TTC549 (cell line): ENCODE data around the gene SLC1A6.
"Not testable (repeated sequence)": the region's sequence is repeated elsewhere in the genome, so short reads cannot be mapped to it uniquely, and the experiment has no call there.

Source experiments
- FAIRE-seq: peaks from 2 replicates; lab custom pipeline; 2012; peaks lifted over from hg19 to GRCh38; lab: Jason Lieb, UNC

SLC1A6 gene

GRCh38 chr19:14957464-14957863 lies 22.2 kb downstream of the SLC1A6 start:
- FAIRE-seq, result no peak

GRCh38 chr19:14954071-14954655 lies 25.5 kb downstream of the SLC1A6 start:
- FAIRE-seq, result no peak

- no peak for FAIRE-seq
Observed at GRCh38 chr19:14952767-14953166, 26.9 kb downstream of the SLC1A6 start.

GRCh38 chr19:14950421-14950820 lies 29.2 kb downstream of the SLC1A6 start:
- no peak for FAIRE-seq

GRCh38 chr19:14949876-14950275 lies 29.8 kb downstream of the SLC1A6 start:
- FAIRE-seq, result no peak

- not testable (repeated sequence) for FAIRE-seq
Observed at GRCh38 chr19:14949413-14949812, 30.3 kb downstream of the SLC1A6 start.

GRCh38 chr19:14944456-14944855 lies 35.2 kb downstream of the SLC1A6 start:
- FAIRE-seq, result no peak

- FAIRE-seq, result no peak
Observed at GRCh38 chr19:14943601-14944000, 36.1 kb downstream of the SLC1A6 start.

- FAIRE-seq, result no peak
Observed at GRCh38 chr19:14941189-14941588, 38.5 kb downstream of the SLC1A6 start, which contains the start of gene OR7C2. TSS of gene OR7C2 (plus strand) at chr19:14941489. CDS start at chr19:14941489, 0 bp downstream.

GRCh38 chr19:14940266-14940665 lies 39.4 kb downstream of the SLC1A6 start:
- FAIRE-seq, result no peak

- FAIRE-seq, result no peak
Observed at GRCh38 chr19:14933506-14933905, 46.2 kb downstream of the SLC1A6 start.

GRCh38 chr19:14916848-14917247 lies 62.8 kb downstream of the SLC1A6 start:
- FAIRE-seq, result no peak

- FAIRE-seq, result no peak
Observed at GRCh38 chr19:14915116-14915515, 64.5 kb downstream of the SLC1A6 start.

GRCh38 chr19:14906711-14907110 lies 73.0 kb downstream of the SLC1A6 start:
- FAIRE-seq, result no peak

- no peak for FAIRE-seq
Observed at GRCh38 chr19:14901675-14902260, 77.9 kb downstream of the SLC1A6 start.
